ENCODE data around the gene VBP1. TPM values are rescaled to one million over a fixed set of nuclear protein-coding genes. Genes with fewer than 3 reads are reported as not detected.

Gene VBP1
- polyA plus RNA-seq, 1 of the 3 experiments (the other 2 are of a cell fraction): 13.8 TPM

DNA sequence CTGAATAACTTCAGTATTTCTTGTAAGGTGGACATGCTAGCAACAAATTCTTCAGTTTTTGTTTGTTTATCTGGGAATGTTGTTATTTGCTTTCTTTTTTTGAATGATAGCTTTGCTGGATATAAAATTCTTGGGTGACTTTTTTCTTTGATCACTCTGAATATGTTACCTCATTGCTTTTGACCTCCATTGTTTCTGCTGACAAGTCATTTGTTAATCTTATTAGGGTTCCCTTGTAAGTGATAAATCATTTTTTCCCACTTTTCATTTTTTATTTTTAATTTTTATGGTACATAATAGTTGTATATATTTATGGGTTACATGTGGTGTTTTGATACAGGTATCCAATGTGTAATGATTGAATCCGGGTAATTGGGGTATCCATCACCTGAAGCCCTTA lies 54.7 kb downstream of the VBP1 start:
- H3K9me2 ChIP-seq: no peaks in the 10 kb centered on the region
- POLR2A ChIA-PET: no interaction called here
- H3K27me3 ChIP-seq (ENCODE audit: insufficient read depth): no peaks in the 10 kb centered on the region
- CTCF ChIA-PET: no interaction called here
- no peak for DNase-seq
- H3K4me1 ChIP-seq (ENCODE audit: control insufficient read depth in 1 of 2, insufficient read depth in 2 of 2, low read depth in 1 of 2, low read length in 1 of 2): no peaks in the 10 kb centered on the region
- H3K4me3 ChIP-seq (ENCODE audit: low read depth in 2 of 2, low read length in 1 of 2): no peak overlapping the region
- no peaks in the 10 kb centered on the region for H3K79me2 ChIP-seq (ENCODE audit: insufficient read depth)
- no peak overlapping the region for H3K27ac ChIP-seq (ENCODE audit: low read depth in 2 of 2, low read length in 1 of 2)
- WGBS (ENCODE audit: low lambda C conversion rate): 9% methylated on average over 1 of the region's 1 CpG
- no peak overlapping the region for H2AFZ ChIP-seq (ENCODE audit: low read depth)
- H3K9ac ChIP-seq: no peak overlapping the region
- no peaks in the 10 kb centered on the region for H4K20me1 ChIP-seq (ENCODE audit: insufficient read depth)
- no peak overlapping the region for H3K4me2 ChIP-seq
- TF ChIP-seq FOXJ3 (CRISPR knock-in tag; IDR thresholded peaks at IDR 0.05) (no peak), YY1 (IDR thresholded peaks at IDR 0.05; ENCODE audit: low read depth) (no peak), POLR2AphosphoS5 (IDR thresholded peaks at IDR 0.05; ENCODE audit: low read depth, low read length) (no peak), FOXM1 (IDR thresholded peaks at IDR 0.05; ENCODE audit: low read depth) (no peak)
- TF ChIP-seq, protein P1, sequence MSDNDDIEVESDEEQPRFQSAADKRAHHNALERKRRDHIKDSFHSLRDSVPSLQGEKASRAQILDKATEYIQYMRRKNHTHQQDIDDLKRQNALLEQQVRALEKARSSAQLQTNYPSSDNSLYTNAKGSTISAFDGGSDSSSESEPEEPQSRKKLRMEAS (IDR thresholded peaks at IDR 0.05; ENCODE audit: low read depth): no peak
- H3K9me3 ChIP-seq: no peaks in the 10 kb centered on the region
- no peaks in the 10 kb centered on the region for H3K36me3 ChIP-seq (replicated peaks in 1 of 2; ENCODE audit: control insufficient read depth in 1 of 2, insufficient read depth in 2 of 2, low read length in 1 of 2)
- no peaks in the 10 kb centered on the region for H3F3A ChIP-seq (replicated peaks; ENCODE audit: insufficient read depth)

DNA sequence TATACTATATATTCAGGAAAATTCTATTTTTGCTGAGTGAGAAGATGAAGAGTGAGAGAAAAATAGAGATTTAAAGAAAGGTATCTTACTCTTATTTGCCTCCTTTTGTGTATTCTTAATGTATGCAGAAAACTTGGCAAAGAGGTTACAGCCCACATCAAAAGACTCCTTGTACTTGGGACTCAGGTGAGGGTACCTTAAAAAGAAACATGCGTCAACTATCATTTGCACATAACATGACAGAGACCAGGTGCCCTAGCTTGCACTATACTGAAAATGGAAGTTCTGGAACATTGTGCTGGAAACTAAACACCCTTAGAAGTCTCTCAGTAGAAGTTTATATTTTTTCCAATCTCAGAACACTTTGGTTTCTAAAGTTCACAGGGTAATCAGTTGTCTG lies 63.6 kb downstream of the VBP1 start:
- H3K36me3 ChIP-seq (replicated peaks in 1 of 2; ENCODE audit: control insufficient read depth in 1 of 2, insufficient read depth in 2 of 2, low read length in 1 of 2): no peaks in the 10 kb centered on the region
- 47% methylated on average over 1 of the region's 1 CpG for WGBS (ENCODE audit: low lambda C conversion rate)
- CTCF ChIA-PET: no interaction called here

More for the DNA sequence above, 63.6 kb downstream of the VBP1 start:
- Histone ChIP-seq H3F3A (replicated peaks; ENCODE audit: insufficient read depth) (no peaks in the 10 kb centered on the region), H3K9me2 (no peaks in the 10 kb centered on the region), H3K27ac (ENCODE audit: low read depth in 2 of 2, low read length in 1 of 2) (no peak overlapping the region), H3K4me2 (no peak overlapping the region), H3K4me1 (ENCODE audit: control insufficient read depth in 1 of 2, insufficient read depth in 2 of 2, low read depth in 1 of 2, low read length in 1 of 2) (no peaks in the 10 kb centered on the region), H2AFZ (ENCODE audit: low read depth) (no peak overlapping the region), H3K9ac (no peak overlapping the region), H4K20me1 (ENCODE audit: insufficient read depth) (no peaks in the 10 kb centered on the region), H3K27me3 (ENCODE audit: insufficient read depth) (no peaks in the 10 kb centered on the region), H3K9me3 (no peaks in the 10 kb centered on the region), H3K79me2 (ENCODE audit: insufficient read depth) (no peaks in the 10 kb centered on the region), H3K4me3 (ENCODE audit: low read depth in 2 of 2, low read length in 1 of 2) (no peak overlapping the region)
- DNase-seq: no peak
- no peak for TF ChIP-seq FOXM1 (IDR thresholded peaks at IDR 0.05; ENCODE audit: low read depth)
- no peak for TF ChIP-seq ELF1 (IDR thresholded peaks at IDR 0.05)
- TF ChIP-seq, protein P2, sequence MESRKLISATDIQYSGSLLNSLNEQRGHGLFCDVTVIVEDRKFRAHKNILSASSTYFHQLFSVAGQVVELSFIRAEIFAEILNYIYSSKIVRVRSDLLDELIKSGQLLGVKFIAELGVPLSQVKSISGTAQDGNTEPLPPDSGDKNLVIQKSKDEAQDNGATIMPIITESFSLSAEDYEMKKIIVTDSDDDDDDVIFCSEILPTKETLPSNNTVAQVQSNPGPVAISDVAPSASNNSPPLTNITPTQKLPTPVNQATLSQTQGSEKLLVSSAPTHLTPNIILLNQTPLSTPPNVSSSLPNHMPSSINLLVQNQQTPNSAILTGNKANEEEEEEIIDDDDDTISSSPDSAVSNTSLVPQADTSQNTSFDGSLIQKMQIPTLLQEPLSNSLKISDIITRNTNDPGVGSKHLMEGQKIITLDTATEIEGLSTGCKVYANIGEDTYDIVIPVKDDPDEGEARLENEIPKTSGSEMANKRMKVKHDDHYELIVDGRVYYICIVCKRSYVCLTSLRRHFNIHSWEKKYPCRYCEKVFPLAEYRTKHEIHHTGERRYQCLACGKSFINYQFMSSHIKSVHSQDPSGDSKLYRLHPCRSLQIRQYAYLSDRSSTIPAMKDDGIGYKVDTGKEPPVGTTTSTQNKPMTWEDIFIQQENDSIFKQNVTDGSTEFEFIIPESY (IDR thresholded peaks at IDR 0.05; ENCODE audit: borderline replicate concordance, low read depth): no peak
- TF ChIP-seq MXI1 (IDR thresholded peaks at IDR 0.05; ENCODE audit: low read depth, low read length): no peak
- TF ChIP-seq EZH2phosphoT487 (IDR thresholded peaks at IDR 0.05; ENCODE audit: borderline replicate concordance, low read depth): no peak
- TF ChIP-seq, protein P3, sequence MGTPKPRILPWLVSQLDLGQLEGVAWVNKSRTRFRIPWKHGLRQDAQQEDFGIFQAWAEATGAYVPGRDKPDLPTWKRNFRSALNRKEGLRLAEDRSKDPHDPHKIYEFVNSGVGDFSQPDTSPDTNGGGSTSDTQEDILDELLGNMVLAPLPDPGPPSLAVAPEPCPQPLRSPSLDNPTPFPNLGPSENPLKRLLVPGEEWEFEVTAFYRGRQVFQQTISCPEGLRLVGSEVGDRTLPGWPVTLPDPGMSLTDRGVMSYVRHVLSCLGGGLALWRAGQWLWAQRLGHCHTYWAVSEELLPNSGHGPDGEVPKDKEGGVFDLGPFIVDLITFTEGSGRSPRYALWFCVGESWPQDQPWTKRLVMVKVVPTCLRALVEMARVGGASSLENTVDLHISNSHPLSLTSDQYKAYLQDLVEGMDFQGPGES (IDR thresholded peaks at IDR 0.05; ENCODE audit: low read depth, low read length): no peak
- TF ChIP-seq, protein P1 (IDR thresholded peaks at IDR 0.05; ENCODE audit: low read depth): no peak
- TF ChIP-seq TAF1 (IDR thresholded peaks at IDR 0.05; ENCODE audit: borderline replicate concordance, low read depth, low read length): no peak
- no peak for TF ChIP-seq POLR2AphosphoS5 (IDR thresholded peaks at IDR 0.05; ENCODE audit: low read depth, low read length)
- no peak for TF ChIP-seq GABPA (IDR thresholded peaks at IDR 0.05; ENCODE audit: low read depth)
- TF ChIP-seq SMC3 (IDR thresholded peaks at IDR 0.05; ENCODE audit: low read depth, low read length): no peak
- TF ChIP-seq RCOR1 (IDR thresholded peaks at IDR 0.05; ENCODE audit: low read length): no peak
- TF ChIP-seq FOSL2 (IDR thresholded peaks at IDR 0.05; ENCODE audit: borderline replicate concordance, low read depth): no peak
- TF ChIP-seq, protein P4, sequence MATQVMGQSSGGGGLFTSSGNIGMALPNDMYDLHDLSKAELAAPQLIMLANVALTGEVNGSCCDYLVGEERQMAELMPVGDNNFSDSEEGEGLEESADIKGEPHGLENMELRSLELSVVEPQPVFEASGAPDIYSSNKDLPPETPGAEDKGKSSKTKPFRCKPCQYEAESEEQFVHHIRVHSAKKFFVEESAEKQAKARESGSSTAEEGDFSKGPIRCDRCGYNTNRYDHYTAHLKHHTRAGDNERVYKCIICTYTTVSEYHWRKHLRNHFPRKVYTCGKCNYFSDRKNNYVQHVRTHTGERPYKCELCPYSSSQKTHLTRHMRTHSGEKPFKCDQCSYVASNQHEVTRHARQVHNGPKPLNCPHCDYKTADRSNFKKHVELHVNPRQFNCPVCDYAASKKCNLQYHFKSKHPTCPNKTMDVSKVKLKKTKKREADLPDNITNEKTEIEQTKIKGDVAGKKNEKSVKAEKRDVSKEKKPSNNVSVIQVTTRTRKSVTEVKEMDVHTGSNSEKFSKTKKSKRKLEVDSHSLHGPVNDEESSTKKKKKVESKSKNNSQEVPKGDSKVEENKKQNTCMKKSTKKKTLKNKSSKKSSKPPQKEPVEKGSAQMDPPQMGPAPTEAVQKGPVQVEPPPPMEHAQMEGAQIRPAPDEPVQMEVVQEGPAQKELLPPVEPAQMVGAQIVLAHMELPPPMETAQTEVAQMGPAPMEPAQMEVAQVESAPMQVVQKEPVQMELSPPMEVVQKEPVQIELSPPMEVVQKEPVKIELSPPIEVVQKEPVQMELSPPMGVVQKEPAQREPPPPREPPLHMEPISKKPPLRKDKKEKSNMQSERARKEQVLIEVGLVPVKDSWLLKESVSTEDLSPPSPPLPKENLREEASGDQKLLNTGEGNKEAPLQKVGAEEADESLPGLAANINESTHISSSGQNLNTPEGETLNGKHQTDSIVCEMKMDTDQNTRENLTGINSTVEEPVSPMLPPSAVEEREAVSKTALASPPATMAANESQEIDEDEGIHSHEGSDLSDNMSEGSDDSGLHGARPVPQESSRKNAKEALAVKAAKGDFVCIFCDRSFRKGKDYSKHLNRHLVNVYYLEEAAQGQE (IDR thresholded peaks at IDR 0.05; ENCODE audit: low read depth, low read length): no peak
- TF ChIP-seq, protein P5, sequence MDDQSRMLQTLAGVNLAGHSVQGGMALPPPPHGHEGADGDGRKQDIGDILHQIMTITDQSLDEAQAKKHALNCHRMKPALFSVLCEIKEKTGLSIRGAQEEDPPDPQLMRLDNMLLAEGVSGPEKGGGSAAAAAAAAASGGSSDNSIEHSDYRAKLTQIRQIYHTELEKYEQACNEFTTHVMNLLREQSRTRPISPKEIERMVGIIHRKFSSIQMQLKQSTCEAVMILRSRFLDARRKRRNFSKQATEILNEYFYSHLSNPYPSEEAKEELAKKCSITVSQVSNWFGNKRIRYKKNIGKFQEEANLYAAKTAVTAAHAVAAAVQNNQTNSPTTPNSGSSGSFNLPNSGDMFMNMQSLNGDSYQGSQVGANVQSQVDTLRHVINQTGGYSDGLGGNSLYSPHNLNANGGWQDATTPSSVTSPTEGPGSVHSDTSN (IDR thresholded peaks at IDR 0.05): no peak
- POLR2A ChIA-PET: no interaction called here
